ENCODE measurements around the gene KLK13.

DNA sequence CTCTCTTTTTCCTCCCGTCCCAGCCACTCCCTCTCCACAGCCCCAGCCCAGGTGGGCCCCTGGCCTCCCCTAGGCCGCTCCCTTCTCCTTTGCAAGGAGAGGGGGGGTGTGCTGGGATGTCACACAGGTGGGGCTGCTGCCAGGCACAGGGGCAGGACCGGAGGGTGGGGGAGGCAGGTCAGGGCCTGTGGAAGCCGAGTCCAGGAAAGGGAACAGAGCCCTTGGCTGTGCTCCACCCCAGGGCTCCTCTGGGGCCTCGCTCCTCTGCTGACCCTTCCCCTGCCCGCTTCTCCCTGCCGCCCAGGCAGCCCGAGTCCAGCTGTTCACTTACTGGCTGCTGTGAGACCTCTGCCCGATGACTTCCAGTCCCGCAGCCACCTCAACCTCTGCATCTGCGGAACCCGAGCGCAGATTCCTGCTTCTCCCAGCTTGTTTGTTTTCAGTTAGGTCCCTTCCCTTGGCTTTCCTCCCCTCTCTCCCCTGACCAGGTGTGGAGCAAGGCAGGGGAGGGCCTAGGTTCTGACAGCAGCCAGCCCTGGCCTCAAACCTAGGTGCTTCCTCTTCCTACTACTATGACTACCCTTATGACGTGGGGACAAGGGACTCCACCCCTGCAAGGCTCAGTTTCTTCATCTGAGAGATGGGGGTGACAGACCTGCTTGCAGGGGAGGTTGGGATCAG is 37.6 kb downstream of the KLK13 start:
- TF ChIP-seq, protein P1, sequence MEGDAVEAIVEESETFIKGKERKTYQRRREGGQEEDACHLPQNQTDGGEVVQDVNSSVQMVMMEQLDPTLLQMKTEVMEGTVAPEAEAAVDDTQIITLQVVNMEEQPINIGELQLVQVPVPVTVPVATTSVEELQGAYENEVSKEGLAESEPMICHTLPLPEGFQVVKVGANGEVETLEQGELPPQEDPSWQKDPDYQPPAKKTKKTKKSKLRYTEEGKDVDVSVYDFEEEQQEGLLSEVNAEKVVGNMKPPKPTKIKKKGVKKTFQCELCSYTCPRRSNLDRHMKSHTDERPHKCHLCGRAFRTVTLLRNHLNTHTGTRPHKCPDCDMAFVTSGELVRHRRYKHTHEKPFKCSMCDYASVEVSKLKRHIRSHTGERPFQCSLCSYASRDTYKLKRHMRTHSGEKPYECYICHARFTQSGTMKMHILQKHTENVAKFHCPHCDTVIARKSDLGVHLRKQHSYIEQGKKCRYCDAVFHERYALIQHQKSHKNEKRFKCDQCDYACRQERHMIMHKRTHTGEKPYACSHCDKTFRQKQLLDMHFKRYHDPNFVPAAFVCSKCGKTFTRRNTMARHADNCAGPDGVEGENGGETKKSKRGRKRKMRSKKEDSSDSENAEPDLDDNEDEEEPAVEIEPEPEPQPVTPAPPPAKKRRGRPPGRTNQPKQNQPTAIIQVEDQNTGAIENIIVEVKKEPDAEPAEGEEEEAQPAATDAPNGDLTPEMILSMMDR (IDR thresholded peaks at IDR 0.05): no peak
- TF ChIP-seq EZH2phosphoT487 (IDR thresholded peaks at IDR 0.05): no peak

All from neural progenitor cell (in vitro differentiated cells).